Keratinocyte (primary cell): ENCODE measurements around the gene RFTN1. TPM values are rescaled to one million over a fixed set of nuclear protein-coding genes. Genes with fewer than 3 reads are reported as not detected.

Experiments used
- DNase-seq: peaks from one replicate; pipeline ENCODE4 v3.0.0-alpha.2; 2011; ENCODE audit warnings: low read depth, missing footprints, low spot score
- FAIRE-seq: peaks from 2 replicates; lab custom pipeline; 2011; peaks lifted over from hg19 to GRCh38; lab: Jason Lieb, UNC
- H2AFZ ChIP-seq: 2 replicates; pipeline ENCODE4 v1.6.0; 2012; ENCODE audit warnings: low read length, control low read depth, inconsistent platforms; ENCODE audit not compliant: control insufficient read depth
- H3K27ac ChIP-seq: 2 replicates; pipeline ENCODE4 v1.5.1; 2011; ENCODE audit warnings: low read length; ENCODE audit not compliant: control insufficient read depth, insufficient read depth
- H3K27me3 ChIP-seq: 3 replicates; pipeline ENCODE4 v1.6.0; 2011; ENCODE audit warnings: low read length; ENCODE audit not compliant: control insufficient read depth, insufficient read depth; ENCODE audit errors: extremely low read depth
- H3K36me3 ChIP-seq, 2 experiments: 2 replicates in 1 of 2; 3 replicates in 1 of 2; pipeline ENCODE4 v1.5.1; 2011; ENCODE audit warnings: low read length in 2 of 2, mild to moderate bottlenecking in 1 of 2; ENCODE audit not compliant: control insufficient read depth in 2 of 2, insufficient read depth in 2 of 2; ENCODE audit errors: extremely low read depth in 1 of 2
- H3K4me1 ChIP-seq: 3 replicates; pipeline ENCODE4 v1.5.1; 2011; ENCODE audit warnings: low read length; ENCODE audit not compliant: control insufficient read depth, insufficient read depth; ENCODE audit errors: extremely low read depth
- H3K4me2 ChIP-seq: 3 replicates; pipeline ENCODE4 v1.6.0; 2011; ENCODE audit warnings: low read depth, low read length; ENCODE audit not compliant: control insufficient read depth, insufficient read depth; ENCODE audit errors: extremely low read depth
- H3K4me3 ChIP-seq, 3 experiments: fragments of 200-600 bp in 1 of 3; sonication (generic) in 1 of 3; 2 replicates in 2 of 3; 3 replicates in 1 of 3; pipeline ENCODE4 v1.5.1; 2011 to 2016; ENCODE audit warnings: low read length in 3 of 3, mild to moderate bottlenecking in 3 of 3, control low read depth in 2 of 3, inconsistent platforms in 1 of 3, low read depth in 1 of 3, mixed read lengths in 1 of 3, mixed run types in 1 of 3, moderate library complexity in 1 of 3; ENCODE audit not compliant: control insufficient read depth in 2 of 3, insufficient read depth in 2 of 3; ENCODE audit errors: extremely low read depth in 1 of 3
- H3K79me2 ChIP-seq: 2 replicates; pipeline ENCODE4 v1.6.0; 2012; ENCODE audit warnings: low read length; ENCODE audit not compliant: control insufficient read depth, insufficient read depth
- H3K9ac ChIP-seq: 3 replicates; pipeline ENCODE4 v1.6.0; 2011; ENCODE audit warnings: low read length; ENCODE audit not compliant: control insufficient read depth, insufficient read depth; ENCODE audit errors: extremely low read depth
- H3K9me1 ChIP-seq: 3 replicates; pipeline ENCODE4 v1.6.0; 2011; ENCODE audit warnings: low read length; ENCODE audit not compliant: control insufficient read depth, insufficient read depth; ENCODE audit errors: extremely low read depth
- H3K9me3 ChIP-seq: 2 replicates; pipeline ENCODE4 v1.5.1; 2012; ENCODE audit warnings: low read depth, low read length; ENCODE audit not compliant: control insufficient read depth
- H4K20me1 ChIP-seq: 3 replicates; pipeline ENCODE4 v1.6.0; 2011; ENCODE audit warnings: low read length; ENCODE audit not compliant: control insufficient read depth, insufficient read depth; ENCODE audit errors: extremely low read depth
- EZH2 ChIP-seq: IDR thresholded peaks from one replicate; pipeline ENCODE4 v1.6.1; 2012; ENCODE audit warnings: inconsistent platforms, mild to moderate bottlenecking, low read length, moderate library complexity
- dilution Hi-C: fragments of 300-500 bp; cut with MboI; formaldehyde crosslinking; loops from one replicate; pipeline ENCODE4 v1.7.0; 2020; ENCODE audit warnings: low sequenced_read_pairs; ENCODE audit not compliant: extremely low pct_ligation_motif_present
- polyA plus RNA-seq, 5 experiments: library from polyadenylated mRNA; depleted of rRNA in 3 of 5; stranded (reverse) in 3 of 5; stranded (forward) in 1 of 5; unstranded in 1 of 5; fragments of >200 nt; gene quantifications; 1 replicate in 1 of 5; 2 replicates in 3 of 5; 3 replicates in 1 of 5; pipeline versions ENCODE4 v1.2.1 to v1.2.3, GENCODE V29; 2011 to 2012; ENCODE audit warnings: missing spikeins in 2 of 5, low read depth in 1 of 5, low replicate concordance in 1 of 5
- TF ChIP-seq, protein P1 (sequence below), 3 experiments: IDR thresholded peaks in 1 of 3; conservative IDR thresholded peaks in 1 of 3; optimal IDR thresholded peaks in 1 of 3; 2 replicates in 2 of 3; 3 replicates in 1 of 3; pipeline versions ENCODE3 to v1.5.1; 2011; ENCODE audit warnings: low read length in 3 of 3, mild to moderate bottlenecking in 3 of 3, moderate library complexity in 2 of 3, control low read depth in 1 of 3, inconsistent platforms in 1 of 3; ENCODE audit not compliant: insufficient read depth in 2 of 3; ENCODE audit errors: extremely low read depth in 1 of 3

The RFTN1 gene
- polyA plus RNA-seq, 1 donor (not counting 4 experiments of a cell fraction or from before 2014, with no cell fraction given), result 18.0 TPM

DNA sequence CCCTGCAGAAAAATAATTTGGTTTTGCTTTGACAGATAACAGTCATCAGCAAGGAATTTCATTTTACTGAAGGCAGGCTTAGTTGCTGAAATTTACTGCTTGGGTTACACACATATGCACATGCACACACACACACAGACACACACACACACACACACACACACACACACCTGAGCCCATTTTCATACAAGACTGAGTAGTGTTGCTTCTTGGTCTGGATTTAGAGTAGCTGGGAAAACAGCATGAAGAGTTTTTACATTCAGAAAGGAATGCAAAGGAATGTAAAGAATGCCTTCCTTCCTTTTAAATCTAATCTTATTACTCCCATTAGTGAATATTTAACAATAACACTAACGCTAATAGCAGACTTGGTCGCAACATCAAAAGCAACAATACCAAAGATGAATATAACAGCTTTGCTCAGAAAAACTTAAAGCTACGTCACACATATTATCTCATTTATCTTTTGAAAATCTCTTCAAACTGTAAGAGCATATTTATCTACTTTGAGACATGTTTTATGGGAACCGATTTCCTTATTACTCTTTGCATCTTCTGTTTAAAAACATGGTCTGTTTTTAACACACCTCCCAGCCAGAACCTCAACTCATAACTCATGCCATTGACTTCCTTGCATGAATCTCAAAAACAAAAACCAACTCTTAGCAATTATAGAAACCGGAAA is 32.5 kb downstream of the RFTN1 start:
- H3K9ac ChIP-seq, result no peak overlapping the region
- no peaks in the 10 kb centered on the region for H3K79me2 ChIP-seq
- FAIRE-seq (no peak), DNase-seq (no peak)
- H3K9me3 ChIP-seq, result no peaks in the 10 kb centered on the region
- no peaks in the 10 kb centered on the region for H3K9me1 ChIP-seq
- no peaks in the 10 kb centered on the region for H3K27me3 ChIP-seq
- no peaks in the 10 kb centered on the region for H4K20me1 ChIP-seq
- TF ChIP-seq, protein P1, sequence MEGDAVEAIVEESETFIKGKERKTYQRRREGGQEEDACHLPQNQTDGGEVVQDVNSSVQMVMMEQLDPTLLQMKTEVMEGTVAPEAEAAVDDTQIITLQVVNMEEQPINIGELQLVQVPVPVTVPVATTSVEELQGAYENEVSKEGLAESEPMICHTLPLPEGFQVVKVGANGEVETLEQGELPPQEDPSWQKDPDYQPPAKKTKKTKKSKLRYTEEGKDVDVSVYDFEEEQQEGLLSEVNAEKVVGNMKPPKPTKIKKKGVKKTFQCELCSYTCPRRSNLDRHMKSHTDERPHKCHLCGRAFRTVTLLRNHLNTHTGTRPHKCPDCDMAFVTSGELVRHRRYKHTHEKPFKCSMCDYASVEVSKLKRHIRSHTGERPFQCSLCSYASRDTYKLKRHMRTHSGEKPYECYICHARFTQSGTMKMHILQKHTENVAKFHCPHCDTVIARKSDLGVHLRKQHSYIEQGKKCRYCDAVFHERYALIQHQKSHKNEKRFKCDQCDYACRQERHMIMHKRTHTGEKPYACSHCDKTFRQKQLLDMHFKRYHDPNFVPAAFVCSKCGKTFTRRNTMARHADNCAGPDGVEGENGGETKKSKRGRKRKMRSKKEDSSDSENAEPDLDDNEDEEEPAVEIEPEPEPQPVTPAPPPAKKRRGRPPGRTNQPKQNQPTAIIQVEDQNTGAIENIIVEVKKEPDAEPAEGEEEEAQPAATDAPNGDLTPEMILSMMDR (optimal IDR thresholded peaks at IDR 0.05 in 1 of 3, IDR thresholded peaks at IDR 0.05 in 1 of 3, conservative IDR thresholded peaks at IDR 0.05 in 1 of 3; ENCODE audit: extremely low read depth in 1 of 3, insufficient read depth in 2 of 3, low read length in 3 of 3), result no peak
- TF ChIP-seq EZH2, result no peak
- H3K27ac ChIP-seq, result no peak overlapping the region
- H3K4me3 ChIP-seq, result no peak overlapping the region
- H3K36me3 ChIP-seq, result no peaks in the 10 kb centered on the region
- no peak overlapping the region for H3K4me2 ChIP-seq
- dilution Hi-C loops, result no loop called here
- peaks cover 20% of the 10 kb centered on the region for H3K4me1 ChIP-seq
- H2AFZ ChIP-seq, result no peak overlapping the region

DNA sequence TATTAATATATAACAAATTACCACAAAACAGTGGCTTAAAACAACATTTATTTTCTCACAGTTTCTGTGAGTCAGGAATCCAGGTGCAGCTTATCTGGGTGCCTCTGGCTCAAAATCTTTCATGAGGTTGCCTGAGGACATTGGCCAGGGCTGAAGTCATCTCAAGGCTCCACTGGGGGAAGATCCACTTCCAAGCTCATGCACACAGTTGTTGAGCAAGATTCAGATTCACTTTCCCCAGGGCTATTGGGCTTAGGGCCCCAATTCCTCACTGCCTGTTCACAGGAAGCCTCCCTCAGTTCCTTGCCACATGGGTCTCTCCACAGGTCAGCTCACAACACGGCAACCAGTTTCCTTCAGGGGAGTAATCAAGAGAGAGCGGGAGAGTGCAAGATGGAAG is 35.0 kb downstream of the RFTN1 start:
- Histone ChIP-seq H3K36me3 (no peaks in the 10 kb centered on the region), H3K9me3 (no peaks in the 10 kb centered on the region), H3K27me3 (no peaks in the 10 kb centered on the region), H4K20me1 (no peaks in the 10 kb centered on the region), H3K9ac (no peak overlapping the region), H3K4me1 (peaks cover 20% of the 10 kb centered on the region), H2AFZ (no peak overlapping the region), H3K4me2 (no peak overlapping the region), H3K4me3 (no peak overlapping the region), H3K27ac (no peak overlapping the region), H3K9me1 (no peaks in the 10 kb centered on the region), H3K79me2 (no peaks in the 10 kb centered on the region)
- dilution Hi-C loops, result no loop called here
- FAIRE-seq (peak; percentile 49), DNase-seq (peak; percentile 48)
- no peak for TF ChIP-seq EZH2
- TF ChIP-seq, protein P1 (optimal IDR thresholded peaks at IDR 0.05 in 1 of 3, IDR thresholded peaks at IDR 0.05 in 1 of 3, conservative IDR thresholded peaks at IDR 0.05 in 1 of 3; ENCODE audit: extremely low read depth in 1 of 3, insufficient read depth in 2 of 3, low read length in 3 of 3), result no peak
